ENCODE data around the gene RPL13.
"Not testable (repeated sequence)": the region's sequence is repeated elsewhere in the genome, so short reads cannot be mapped to it uniquely, and the experiment has no call there.

The RPL13 gene

GRCh38 chr16:89577055-89577759, 16.7 kb downstream of the RPL13 start:
- no peak for DNase-seq (ENCODE audit: low read depth in 2 of 2)

- DNase-seq (ENCODE audit: low read depth in 2 of 2), result no peak
Observed at GRCh38 chr16:89579351-89579750, 18.9 kb downstream of the RPL13 start.

- DNase-seq (ENCODE audit: low read depth in 2 of 2), result no peak
Observed at GRCh38 chr16:89581045-89581695, 20.7 kb downstream of the RPL13 start.

GRCh38 chr16:89581861-89582563, 21.5 kb downstream of the RPL13 start:
- no peak for DNase-seq (ENCODE audit: low read depth in 2 of 2)

- DNase-seq (ENCODE audit: low read depth in 2 of 2), result no peak
Observed at GRCh38 chr16:89582614-89583196, 22.2 kb downstream of the RPL13 start.

GRCh38 chr16:89583197-89583894, 22.9 kb downstream of the RPL13 start:
- DNase-seq (ENCODE audit: low read depth in 2 of 2), result no peak

- no peak for DNase-seq (ENCODE audit: low read depth in 2 of 2)
Observed at GRCh38 chr16:89583895-89584644, 23.6 kb downstream of the RPL13 start.

GRCh38 chr16:89584768-89585549, 24.5 kb downstream of the RPL13 start:
- DNase-seq (ENCODE audit: low read depth in 2 of 2), result no peak

GRCh38 chr16:89586218-89586617, 25.7 kb downstream of the RPL13 start:
- no peak for DNase-seq (ENCODE audit: low read depth in 2 of 2)

GRCh38 chr16:89586853-89587252, 26.4 kb downstream of the RPL13 start:
- no peak for DNase-seq (ENCODE audit: low read depth in 2 of 2)

GRCh38 chr16:89587676-89588075, 27.2 kb downstream of the RPL13 start:
- DNase-seq (ENCODE audit: low read depth in 2 of 2), result not testable (repeated sequence)

- DNase-seq (ENCODE audit: low read depth in 2 of 2), result no peak
Observed at GRCh38 chr16:89588413-89589109, 28.1 kb downstream of the RPL13 start.

GRCh38 chr16:89589241-89589926, 28.9 kb downstream of the RPL13 start:
- DNase-seq (ENCODE audit: low read depth in 2 of 2), result no peak

GRCh38 chr16:89593841-89594240, 33.4 kb downstream of the RPL13 start:
- no peak for DNase-seq (ENCODE audit: low read depth in 2 of 2)

- no peak for DNase-seq (ENCODE audit: low read depth in 2 of 2)
Observed at GRCh38 chr16:89595330-89596060, 35.0 kb downstream of the RPL13 start.

- DNase-seq (ENCODE audit: low read depth in 2 of 2), result no peak
Observed at GRCh38 chr16:89596061-89596689, 35.7 kb downstream of the RPL13 start.

- DNase-seq (ENCODE audit: low read depth in 2 of 2), result no peak
Observed at GRCh38 chr16:89596957-89597649, 36.6 kb downstream of the RPL13 start.
